SJSA1 (cell line): Measurements from ENCODE around the gene FHOD3. TPM values are rescaled to one million over a fixed set of nuclear protein-coding genes. Genes with fewer than 3 reads are reported as not detected.
A peak's percentile ranks its signal among the peaks of the same experiment; 100 is the strongest.

Source experiments
- DNase-seq, 2 experiments: peaks; one replicate each; pipeline ENCODE4 v3.0.0-alpha.2; 2015 to 2020; ENCODE audit warnings: low spot score in 2 of 2, low read depth in 1 of 2
- H3K27ac ChIP-seq: fragments of 250-450 bp; sonication (Bioruptor Pico); 2 replicates; pipeline ENCODE4 v1.5.1; 2020; ENCODE audit warnings: mild to moderate bottlenecking, moderate library complexity
- H3K27me3 ChIP-seq: fragments of 250-450 bp; sonication (Bioruptor Pico); replicated peaks from 2 replicates; pipeline ENCODE4 v1.5.1; 2020; ENCODE audit warnings: mild to moderate bottlenecking, moderate library complexity
- H3K36me3 ChIP-seq: fragments of 250-450 bp; sonication (Bioruptor Pico); 2 replicates; pipeline ENCODE4 v1.5.1; 2020; ENCODE audit warnings: mild to moderate bottlenecking
- H3K4me1 ChIP-seq: fragments of 250-450 bp; sonication (Bioruptor Pico); replicated peaks from 2 replicates; pipeline ENCODE4 v1.6.1; 2021; ENCODE audit warnings: mild to moderate bottlenecking
- H3K4me3 ChIP-seq: fragments of 250-450 bp; sonication (Bioruptor Pico); 2 replicates; pipeline ENCODE4 v1.5.1; 2020; ENCODE audit warnings: mild to moderate bottlenecking
- H3K9me3 ChIP-seq: fragments of 250-450 bp; sonication (Bioruptor Pico); replicated peaks from 2 replicates; pipeline ENCODE4 v1.5.1; 2020; ENCODE audit warnings: mild to moderate bottlenecking
- total RNA-seq: library from RNA; depleted of rRNA; stranded (reverse); fragments of >200 nt; shearing (Covaris generic); gene quantifications from 2 replicates; pipeline ENCODE4 v1.2.3, GENCODE V29; 2014

Gene FHOD3
- total RNA-seq, 1 experiment from 2014 or later, result 0.53 TPM

DNA sequence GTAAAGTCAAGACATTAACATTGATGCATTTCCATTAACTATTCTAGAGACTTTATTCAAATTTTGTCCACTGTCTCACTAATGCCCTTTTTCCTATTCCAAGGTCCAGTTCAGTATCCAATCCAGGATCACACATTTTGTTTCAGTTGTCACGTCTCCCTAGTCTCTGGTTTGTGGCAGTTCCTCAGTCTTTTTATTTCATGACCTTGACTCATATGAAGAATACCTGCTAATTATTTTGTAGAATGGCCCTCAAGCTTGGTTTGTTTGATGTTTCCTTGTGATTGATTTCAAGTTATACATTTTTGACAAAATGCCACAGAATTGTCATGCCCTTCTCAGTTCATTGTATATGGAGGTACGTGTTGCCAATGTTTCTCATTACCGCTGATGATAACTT, 145.2 kb downstream of the FHOD3 start:
- peaks cover 5% of the 10 kb centered on the region; the same call in 1 of the 2 replicates for H3K4me1 ChIP-seq

DNA sequence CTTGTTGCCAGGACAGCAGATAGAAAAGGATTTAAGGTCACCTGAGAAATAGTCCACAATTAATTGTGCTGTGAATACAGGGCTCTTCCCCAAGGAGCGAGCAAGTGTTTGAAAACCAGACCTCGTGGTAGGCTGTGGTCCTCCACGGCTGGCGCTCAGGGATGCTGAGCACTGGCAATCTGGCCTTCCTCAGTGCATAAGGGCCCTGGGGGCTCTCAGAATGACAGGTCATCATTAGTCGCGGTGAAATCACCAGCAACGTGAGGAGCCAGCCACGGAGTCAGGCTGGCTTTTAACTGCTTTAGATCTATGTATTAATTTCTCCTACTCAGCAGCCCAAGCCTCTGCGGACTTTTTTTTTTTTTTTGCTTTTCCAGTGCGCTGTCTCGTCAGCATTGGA, 148.5 kb downstream of the FHOD3 start:
- DNase-seq, result no peak
- H3K4me1 ChIP-seq, result peaks cover 26% of the 10 kb centered on the region
- H3K36me3 ChIP-seq, result no peaks in the 10 kb centered on the region
- H3K9me3 ChIP-seq, result no peaks in the 10 kb centered on the region
- H3K27ac ChIP-seq, result no peak overlapping the region
- no peak overlapping the region for H3K4me3 ChIP-seq
- H3K27me3 ChIP-seq, result no peaks in the 10 kb centered on the region

More for the DNA sequence above, 145.2 kb downstream of the FHOD3 start:
- Histone ChIP-seq H3K27me3 (no peaks in the 10 kb centered on the region), H3K4me3 (no peak overlapping the region), H3K9me3 (no peaks in the 10 kb centered on the region), H3K36me3 (no peaks in the 10 kb centered on the region), H3K27ac (no peak overlapping the region)
- DNase-seq, result no peak

DNA sequence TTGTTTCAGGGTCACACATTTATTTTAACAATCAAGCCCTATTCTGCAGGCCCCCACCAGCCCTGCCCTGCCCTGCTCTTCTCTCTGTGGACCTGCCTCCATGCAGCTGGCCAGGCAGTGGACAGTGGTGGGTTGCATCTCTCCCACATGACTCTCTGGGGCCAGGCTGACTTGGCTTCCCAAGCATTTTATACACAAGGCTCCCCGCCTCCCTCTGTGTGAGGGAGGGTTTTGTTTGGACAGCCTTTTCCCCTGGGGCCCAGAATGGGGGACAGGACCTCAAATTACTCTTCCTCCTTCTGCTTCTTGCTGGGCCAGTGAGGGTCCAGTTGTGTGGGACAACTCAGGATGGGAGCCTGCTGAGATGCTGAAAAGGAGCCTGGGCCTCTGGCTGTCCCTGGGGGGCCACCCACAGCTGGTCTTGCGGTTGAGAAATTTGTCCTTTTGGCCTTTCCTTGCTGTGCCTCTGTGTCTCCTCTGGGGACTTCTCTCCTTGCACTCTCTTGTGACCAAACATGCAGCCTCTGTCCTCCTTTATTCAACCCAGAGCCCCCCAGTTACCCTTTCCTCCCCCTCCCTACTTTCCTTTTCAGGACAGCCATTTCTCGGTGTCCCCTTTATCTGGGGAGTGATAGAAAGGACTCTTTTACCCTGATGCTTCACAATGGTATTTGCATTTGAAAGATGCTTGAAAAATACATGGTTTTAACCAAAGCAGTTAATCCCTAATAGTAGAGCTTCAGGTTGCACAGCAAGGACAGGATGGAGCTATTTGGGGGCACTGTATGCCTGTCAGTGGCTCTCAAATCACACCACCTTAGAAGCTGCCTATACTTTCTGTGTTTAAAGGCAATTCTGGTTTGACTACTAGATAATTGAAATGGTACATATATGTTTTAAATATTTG, 151.1 kb downstream of the FHOD3 start:
- DNase-seq, result peak in 1 of 2 experiments; percentile 32
- Histone ChIP-seq H3K4me1 (peaks cover 26% of the 10 kb centered on the region), H3K27me3 (no peaks in the 10 kb centered on the region), H3K9me3 (no peaks in the 10 kb centered on the region), H3K4me3 (no peak overlapping the region), H3K27ac (no peak overlapping the region), H3K36me3 (no peaks in the 10 kb centered on the region)

DNA sequence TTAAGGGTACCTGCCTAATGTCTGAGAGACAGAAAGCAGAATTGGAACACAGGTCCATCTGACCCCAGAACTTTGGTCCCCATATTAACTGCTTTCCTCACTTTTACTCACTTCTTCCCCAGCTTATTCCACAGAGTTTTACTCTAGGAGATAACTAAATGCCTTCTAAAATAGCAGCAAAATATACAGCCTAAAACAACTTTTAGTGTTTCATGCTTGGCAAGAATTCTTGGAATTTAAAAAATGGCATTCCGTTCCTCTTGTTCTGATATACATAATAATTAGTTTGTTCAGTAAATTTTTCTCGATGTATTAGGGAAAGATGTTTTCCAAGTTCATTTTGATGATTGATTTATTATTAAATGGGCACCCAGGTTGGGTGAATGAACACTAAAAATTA, 151.9 kb downstream of the FHOD3 start:
- no peaks in the 10 kb centered on the region for H3K9me3 ChIP-seq
- H3K27me3 ChIP-seq, result no peaks in the 10 kb centered on the region
- H3K27ac ChIP-seq, result no peak overlapping the region
- H3K4me1 ChIP-seq, result peaks cover 26% of the 10 kb centered on the region
- no peak overlapping the region for H3K4me3 ChIP-seq
- H3K36me3 ChIP-seq, result no peaks in the 10 kb centered on the region
- peak in 1 of 2 experiments; percentile 10 for DNase-seq

DNA sequence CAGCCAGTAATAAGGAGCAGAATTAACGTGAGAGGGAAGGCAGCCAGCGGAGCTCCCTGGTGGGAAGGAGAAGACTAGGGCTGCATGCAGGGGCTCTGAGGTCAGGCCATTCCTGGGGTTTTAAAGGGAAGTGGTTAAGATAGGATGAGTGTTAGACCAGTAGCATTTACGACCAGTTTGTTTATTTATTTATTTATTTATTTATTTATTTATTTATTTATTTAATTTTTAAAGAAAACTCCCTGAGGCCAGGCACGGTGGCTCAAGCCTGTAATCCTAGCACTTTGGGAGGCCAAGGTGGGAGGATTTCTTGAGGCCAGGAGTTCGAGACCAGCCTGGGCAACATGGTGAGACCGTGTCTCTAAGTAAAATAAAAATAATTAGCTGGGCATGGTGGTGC, 152.8 kb downstream of the FHOD3 start:
- no peak for DNase-seq

DNA sequence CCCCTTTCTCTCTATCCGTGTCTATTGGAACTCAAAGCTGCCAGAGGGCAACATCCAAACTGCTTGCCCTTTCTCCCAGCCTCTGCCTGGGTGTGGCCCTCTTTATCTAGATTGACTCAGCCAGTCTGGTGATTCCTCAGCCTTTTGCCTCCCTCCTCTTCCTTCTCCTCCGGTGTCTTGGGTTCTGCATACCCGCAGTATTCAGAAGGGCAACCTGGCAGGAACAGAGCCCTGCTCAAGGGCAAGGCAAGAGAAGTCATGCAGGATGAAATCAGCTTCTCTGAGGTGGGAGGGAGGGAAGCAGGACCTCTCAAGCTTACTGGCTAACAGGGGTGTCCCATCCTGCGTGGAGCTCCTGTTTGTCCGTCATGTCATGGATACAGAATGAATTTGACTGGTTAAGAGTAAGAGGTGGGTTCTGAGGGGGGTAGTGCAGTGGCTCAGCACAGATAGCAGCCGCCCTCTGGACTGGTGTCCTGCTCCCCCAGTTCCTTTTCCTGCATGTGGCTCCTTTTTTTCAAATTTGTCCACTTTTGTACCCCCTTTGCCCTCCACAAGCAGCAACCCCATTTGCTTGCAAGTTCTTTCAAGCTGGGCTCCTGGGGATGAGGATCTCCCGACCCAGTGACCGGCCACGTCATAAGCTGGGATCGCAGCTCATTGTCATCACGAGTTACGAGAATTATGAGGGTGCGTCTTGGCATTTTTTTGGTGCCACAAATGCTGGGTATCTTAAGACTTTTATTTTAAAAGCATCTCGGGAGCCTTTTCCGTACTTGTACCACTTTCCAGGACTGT, 154.1 kb downstream of the FHOD3 start:
- H3K4me1 ChIP-seq, result peaks cover 26% of the 10 kb centered on the region
- no peak overlapping the region for H3K4me3 ChIP-seq
- H3K27ac ChIP-seq, result no peak overlapping the region
- H3K9me3 ChIP-seq, result no peaks in the 10 kb centered on the region
- H3K27me3 ChIP-seq, result no peaks in the 10 kb centered on the region
- no peaks in the 10 kb centered on the region for H3K36me3 ChIP-seq
- no peak for DNase-seq

More for the DNA sequence above, 152.8 kb downstream of the FHOD3 start:
- H3K36me3 ChIP-seq, result no peaks in the 10 kb centered on the region
- peaks cover 26% of the 10 kb centered on the region for H3K4me1 ChIP-seq
- H3K27me3 ChIP-seq, result no peaks in the 10 kb centered on the region
- no peaks in the 10 kb centered on the region for H3K9me3 ChIP-seq
- H3K27ac ChIP-seq, result no peak overlapping the region
- no peak overlapping the region for H3K4me3 ChIP-seq

DNA sequence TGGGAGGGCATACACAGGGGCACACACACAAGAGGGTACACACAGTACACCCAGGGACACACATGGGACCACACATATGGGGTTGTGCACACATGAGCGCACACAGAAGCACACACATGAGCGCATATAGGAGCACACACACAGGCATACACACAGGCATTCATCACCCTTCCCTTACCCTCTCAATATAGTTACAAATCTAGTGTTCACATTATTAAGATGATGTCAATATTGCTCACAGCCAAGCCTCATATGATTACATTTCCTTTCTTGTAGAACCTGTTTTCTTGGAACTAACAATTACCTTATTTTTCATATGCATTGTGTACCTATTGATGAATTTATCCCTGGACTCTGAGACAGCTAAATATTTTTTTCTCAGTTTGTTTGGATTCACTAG, 156.7 kb downstream of the FHOD3 start:
- Histone ChIP-seq H3K4me3 (no peak overlapping the region), H3K4me1 (peaks cover 12% of the 10 kb centered on the region), H3K9me3 (no peaks in the 10 kb centered on the region), H3K27ac (no peak overlapping the region), H3K27me3 (no peaks in the 10 kb centered on the region), H3K36me3 (no peaks in the 10 kb centered on the region)
- DNase-seq, result no peak

DNA sequence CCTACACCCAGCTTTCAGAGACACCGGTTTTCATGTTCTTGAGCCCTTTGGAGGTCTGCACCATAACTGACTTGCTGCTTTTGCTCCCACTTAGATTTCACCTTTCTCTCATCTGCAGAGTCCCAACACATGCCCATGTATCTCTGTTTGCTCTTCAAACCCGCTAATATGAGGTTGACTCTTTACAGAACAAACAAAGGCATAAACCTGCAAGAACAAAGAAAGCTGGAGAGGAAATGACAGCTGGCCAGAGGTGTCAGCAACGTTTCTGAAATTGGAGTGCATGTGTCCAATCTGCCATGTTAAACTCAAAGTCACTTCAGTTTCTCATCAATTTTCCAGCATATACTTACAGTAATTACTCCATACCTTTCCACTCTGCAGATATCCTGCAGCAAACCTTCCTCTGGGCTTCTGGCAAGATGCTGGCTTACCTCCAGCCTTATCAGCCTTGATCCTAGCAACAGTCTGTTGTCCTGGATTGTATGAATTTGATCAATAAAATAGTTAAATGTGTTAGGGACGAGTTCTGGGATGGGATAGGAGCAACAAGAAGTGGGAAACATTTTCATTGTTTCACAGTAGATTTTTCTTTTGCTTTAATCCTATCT, 157.4 kb downstream of the FHOD3 start:
- Histone ChIP-seq H3K9me3 (no peaks in the 10 kb centered on the region), H3K4me3 (no peak overlapping the region), H3K27me3 (no peaks in the 10 kb centered on the region), H3K27ac (no peak overlapping the region), H3K4me1 (peaks cover 8% of the 10 kb centered on the region), H3K36me3 (no peaks in the 10 kb centered on the region)
- no peak for DNase-seq

DNA sequence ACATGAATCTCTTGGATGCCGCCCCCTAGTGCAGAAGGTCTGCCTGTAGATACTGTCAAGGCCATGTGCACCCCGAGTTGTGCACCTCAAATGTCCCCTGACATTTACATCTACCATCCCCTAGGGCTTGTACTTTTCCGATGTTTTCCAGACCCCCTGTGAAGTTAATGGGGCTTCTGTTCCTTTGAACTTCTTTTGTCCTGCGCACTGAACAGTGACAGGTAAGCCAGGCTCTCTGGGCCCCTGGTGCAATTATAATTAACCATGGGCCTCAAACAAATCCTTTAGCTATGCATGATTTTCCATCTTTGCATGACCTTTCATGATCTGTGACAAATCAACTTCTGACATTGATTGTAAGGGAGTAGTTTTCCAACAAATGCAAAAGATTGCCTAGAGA, 158.4 kb downstream of the FHOD3 start:
- Histone ChIP-seq H3K27ac (no peak overlapping the region), H3K4me3 (no peak overlapping the region), H3K4me1 (peaks cover 7% of the 10 kb centered on the region), H3K27me3 (no peaks in the 10 kb centered on the region), H3K9me3 (no peaks in the 10 kb centered on the region), H3K36me3 (no peaks in the 10 kb centered on the region)
- DNase-seq, result no peak

DNA sequence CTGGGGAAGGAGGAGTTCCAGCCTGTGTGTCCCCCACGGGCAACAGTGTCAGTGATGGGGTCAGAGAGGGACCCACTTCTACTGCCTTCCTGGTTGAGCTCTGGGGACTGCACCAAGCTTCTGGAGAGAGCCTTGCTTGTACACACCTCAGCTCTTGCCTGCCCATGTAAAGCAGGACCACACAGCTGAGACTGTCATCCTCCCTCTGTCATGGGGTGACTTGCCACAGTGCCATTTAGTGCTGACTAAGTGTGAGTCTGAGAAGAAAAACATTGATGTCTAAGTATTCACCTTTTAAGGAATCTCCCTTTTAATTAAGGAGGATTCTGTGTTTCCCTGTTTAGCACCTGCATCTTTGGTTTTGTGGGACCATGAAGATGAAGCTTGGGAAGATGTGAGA, 159.1 kb downstream of the FHOD3 start:
- Histone ChIP-seq H3K4me3 (no peak overlapping the region), H3K27me3 (no peaks in the 10 kb centered on the region), H3K27ac (no peak overlapping the region), H3K9me3 (no peaks in the 10 kb centered on the region), H3K4me1 (no peaks in the 10 kb centered on the region; the same call in 1 of the 2 replicates), H3K36me3 (no peaks in the 10 kb centered on the region)
- no peak for DNase-seq

DNA sequence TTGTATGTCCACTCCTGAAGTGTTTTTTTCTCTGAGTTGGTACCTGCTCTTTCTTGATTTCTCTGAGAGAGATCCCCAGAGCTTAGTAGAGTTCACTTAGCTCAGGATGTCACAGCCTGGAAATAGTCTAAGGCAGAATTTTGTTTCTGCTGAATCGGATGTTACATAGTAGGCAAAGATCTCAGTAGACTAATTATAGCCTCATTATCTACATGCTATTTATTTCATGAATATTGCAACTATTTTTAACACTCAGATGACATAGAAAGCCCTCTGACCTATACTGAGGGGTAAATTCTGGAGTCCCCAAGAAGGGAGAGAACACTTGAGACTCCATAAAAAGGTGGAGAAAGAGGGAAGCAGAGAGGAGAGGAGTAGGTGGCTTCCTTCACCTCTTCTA, 160.2 kb downstream of the FHOD3 start:
- DNase-seq, result no peak
- Histone ChIP-seq H3K4me1 (no peaks in the 10 kb centered on the region; the same call in 1 of the 2 replicates), H3K27me3 (no peaks in the 10 kb centered on the region), H3K27ac (no peak overlapping the region), H3K9me3 (no peaks in the 10 kb centered on the region), H3K36me3 (no peaks in the 10 kb centered on the region), H3K4me3 (no peak overlapping the region)

DNA sequence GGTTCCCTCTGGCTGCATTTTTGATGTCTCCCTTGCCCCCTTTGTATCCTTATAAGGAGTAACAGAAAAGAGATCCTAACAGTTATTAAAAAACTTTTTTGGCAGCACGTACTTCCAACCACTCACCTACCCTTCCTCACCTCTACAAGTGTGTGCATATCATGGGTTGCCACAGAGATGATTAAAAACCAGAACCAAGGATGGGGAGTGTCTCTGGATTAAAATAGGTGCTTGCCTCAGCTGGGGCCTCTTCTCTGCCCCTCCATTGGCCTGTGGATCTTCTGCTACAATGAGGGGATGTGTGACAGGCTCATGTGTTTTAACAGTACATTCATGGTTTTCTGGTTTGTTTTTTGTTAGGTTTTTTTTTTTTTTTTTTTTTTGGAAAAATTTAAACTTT, 160.8 kb downstream of the FHOD3 start:
- H3K9me3 ChIP-seq, result no peaks in the 10 kb centered on the region
- no peaks in the 10 kb centered on the region for H3K36me3 ChIP-seq
- DNase-seq, result no peak
- no peak overlapping the region for H3K4me3 ChIP-seq
- H3K4me1 ChIP-seq, result no peaks in the 10 kb centered on the region; the same call in 1 of the 2 replicates
- H3K27ac ChIP-seq, result no peak overlapping the region
- H3K27me3 ChIP-seq, result no peaks in the 10 kb centered on the region

DNA sequence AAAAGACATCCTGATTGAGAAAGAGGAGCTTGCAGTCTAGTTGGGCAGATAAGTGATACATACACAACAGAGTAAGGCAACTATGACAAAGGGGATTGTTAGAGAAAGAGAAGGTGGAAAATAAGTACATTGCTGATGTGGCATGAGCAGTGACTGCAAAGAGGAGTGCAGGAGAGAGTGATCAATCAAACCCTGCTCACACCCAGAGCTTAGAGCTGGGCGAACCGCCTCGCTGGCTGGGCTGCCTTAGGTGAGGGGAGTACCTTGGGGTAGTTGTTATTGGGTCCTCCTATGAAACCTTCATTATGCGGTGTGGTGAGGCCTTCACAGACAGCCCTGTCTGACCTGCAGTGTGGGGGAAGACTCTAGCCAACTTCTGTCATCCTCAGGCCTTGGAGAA, 161.7 kb downstream of the FHOD3 start:
- Histone ChIP-seq H3K4me1 (no peaks in the 10 kb centered on the region; the same call in 1 of the 2 replicates), H3K9me3 (no peaks in the 10 kb centered on the region), H3K27me3 (no peaks in the 10 kb centered on the region), H3K36me3 (no peaks in the 10 kb centered on the region), H3K4me3 (no peak overlapping the region), H3K27ac (no peak overlapping the region)
- no peak for DNase-seq

DNA sequence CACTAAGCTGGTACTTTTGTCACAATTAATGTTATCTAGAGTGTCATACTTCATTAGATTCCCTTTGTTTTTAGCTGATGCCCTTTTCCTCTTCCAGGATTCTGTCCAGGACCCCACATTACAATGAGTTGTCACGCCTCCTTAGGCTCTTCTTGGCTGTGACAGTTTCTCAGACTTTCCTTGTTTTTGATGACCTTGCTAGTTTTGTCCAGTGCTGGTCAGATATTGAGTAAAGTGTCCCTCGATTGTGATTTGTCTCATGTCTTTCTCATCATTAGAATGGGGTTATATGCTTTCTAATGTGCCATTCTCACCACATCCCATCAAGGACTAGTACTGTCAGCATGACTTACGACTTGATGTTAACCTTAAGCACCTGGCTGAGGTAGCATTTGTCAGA, 162.3 kb downstream of the FHOD3 start:
- DNase-seq, result no peak
- Histone ChIP-seq H3K27me3 (no peaks in the 10 kb centered on the region), H3K36me3 (no peaks in the 10 kb centered on the region), H3K4me1 (no peaks in the 10 kb centered on the region; the same call in 1 of the 2 replicates), H3K27ac (no peak overlapping the region), H3K9me3 (no peaks in the 10 kb centered on the region), H3K4me3 (no peak overlapping the region)
